Measurements from ENCODE around the gene NSG1.
"Not testable (repeated sequence)": the region's sequence is repeated elsewhere in the genome, so short reads cannot be mapped to it uniquely, and the experiment has no call there.

Gene NSG1

DNA sequence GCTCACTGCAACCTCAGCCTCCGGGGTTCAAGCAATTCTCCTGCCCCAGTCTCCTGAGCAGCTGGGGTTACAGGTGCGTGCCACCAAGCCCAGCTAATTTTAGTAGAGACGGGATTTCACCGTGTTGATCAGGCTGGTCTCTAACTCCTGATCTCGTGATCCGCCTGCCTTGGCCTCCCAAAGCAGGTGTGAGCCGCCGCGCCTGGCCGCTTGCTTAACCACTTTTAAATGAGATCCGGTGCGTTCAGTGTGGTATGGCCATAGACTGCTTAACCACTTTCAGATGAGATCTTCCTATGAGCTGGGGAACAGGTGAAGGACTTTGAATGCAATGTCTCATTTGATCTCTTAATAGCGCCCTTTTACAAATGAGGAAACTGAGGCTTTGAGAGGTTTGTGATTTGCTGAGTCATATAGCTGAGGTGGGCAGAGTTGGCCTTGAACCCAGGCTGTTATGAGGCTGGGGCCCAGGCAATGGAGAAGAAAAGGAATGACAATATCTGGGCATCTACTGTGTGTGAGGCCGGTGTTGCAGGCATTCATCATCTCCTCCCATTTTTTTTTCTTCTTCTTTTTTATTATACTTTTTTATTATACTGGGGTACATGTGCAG is 41.9 kb upstream of the NSG1 start:
- DNase-seq (ENCODE audit: low read depth) = no peak
- no peak overlapping the region for H3K4me3 ChIP-seq (ENCODE audit: control insufficient read depth, low read depth, low read length)
- TF ChIP-seq, protein P1, sequence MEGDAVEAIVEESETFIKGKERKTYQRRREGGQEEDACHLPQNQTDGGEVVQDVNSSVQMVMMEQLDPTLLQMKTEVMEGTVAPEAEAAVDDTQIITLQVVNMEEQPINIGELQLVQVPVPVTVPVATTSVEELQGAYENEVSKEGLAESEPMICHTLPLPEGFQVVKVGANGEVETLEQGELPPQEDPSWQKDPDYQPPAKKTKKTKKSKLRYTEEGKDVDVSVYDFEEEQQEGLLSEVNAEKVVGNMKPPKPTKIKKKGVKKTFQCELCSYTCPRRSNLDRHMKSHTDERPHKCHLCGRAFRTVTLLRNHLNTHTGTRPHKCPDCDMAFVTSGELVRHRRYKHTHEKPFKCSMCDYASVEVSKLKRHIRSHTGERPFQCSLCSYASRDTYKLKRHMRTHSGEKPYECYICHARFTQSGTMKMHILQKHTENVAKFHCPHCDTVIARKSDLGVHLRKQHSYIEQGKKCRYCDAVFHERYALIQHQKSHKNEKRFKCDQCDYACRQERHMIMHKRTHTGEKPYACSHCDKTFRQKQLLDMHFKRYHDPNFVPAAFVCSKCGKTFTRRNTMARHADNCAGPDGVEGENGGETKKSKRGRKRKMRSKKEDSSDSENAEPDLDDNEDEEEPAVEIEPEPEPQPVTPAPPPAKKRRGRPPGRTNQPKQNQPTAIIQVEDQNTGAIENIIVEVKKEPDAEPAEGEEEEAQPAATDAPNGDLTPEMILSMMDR (conservative IDR thresholded peaks at IDR 0.05; ENCODE audit: control insufficient read depth, insufficient read depth, low read depth, low read length) = no peak

DNA sequence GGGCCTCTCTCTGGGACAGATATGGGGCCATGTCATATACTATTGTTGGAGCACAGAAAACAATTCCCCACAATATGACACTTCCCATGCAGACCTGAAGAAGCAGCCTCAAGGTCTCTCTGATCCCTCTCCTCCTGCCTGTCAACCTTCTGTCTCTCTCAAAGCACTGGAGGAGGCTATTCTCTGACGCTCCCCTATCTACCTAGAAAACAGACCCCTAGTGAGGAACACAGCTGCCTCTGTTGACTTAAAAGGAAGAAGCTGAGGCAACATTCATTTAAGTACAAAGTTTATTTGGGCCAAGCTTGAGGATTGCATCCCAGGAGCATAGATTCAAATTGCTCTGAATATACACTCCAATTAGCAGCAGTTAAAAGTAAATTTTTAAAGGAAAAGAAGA is 39.3 kb upstream of the NSG1 start:
- no peak for DNase-seq (ENCODE audit: low read depth)
- TF ChIP-seq, protein P1 (conservative IDR thresholded peaks at IDR 0.05; ENCODE audit: control insufficient read depth, insufficient read depth, low read depth, low read length) = no peak
- no peak overlapping the region for H3K4me3 ChIP-seq (ENCODE audit: control insufficient read depth, low read depth, low read length)

DNA sequence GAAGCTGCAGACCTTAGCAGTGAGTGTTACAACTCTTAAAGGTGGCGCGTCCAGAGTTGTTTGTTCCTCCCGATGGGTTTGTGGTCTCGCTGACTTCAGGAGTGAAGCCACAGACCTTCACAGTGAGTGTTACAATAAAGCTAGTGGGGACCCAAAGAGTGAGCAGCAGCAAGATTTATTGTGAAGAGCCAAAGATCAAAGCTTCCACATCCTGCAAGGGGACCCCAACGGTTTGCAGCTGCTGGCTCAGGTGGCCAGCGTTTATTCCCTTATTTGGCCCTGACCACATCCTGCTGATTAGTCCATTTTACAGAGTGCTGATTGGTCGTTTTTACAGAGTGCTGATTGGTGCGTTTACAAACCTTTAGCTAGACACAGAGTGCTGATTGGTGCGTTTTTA is 38.3 kb upstream of the NSG1 start:
- not testable (repeated sequence) for DNase-seq (ENCODE audit: low read depth)

DNA sequence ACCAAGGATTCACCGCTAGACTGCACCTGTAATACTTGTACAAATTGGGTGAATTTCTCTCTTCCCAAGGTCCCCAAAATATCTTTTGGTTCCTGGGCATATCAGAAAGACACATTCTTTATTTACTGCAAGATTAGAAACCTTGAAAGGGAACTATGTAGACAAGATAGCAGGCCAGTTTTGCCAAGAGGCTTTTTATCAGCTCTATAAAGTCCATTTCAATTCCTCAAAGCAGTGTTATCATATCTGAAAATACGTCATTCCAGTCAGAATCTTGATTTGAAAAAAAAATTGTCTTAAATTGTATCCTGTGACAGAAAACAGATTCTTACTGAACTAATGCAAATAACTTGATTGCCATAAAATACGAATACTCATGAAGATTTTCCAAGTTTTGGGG is 37.0 kb upstream of the NSG1 start:
- no peak for DNase-seq (ENCODE audit: low read depth)
- no peak overlapping the region for H3K4me3 ChIP-seq (ENCODE audit: control insufficient read depth, low read depth, low read length)
- TF ChIP-seq, protein P1 (conservative IDR thresholded peaks at IDR 0.05; ENCODE audit: control insufficient read depth, insufficient read depth, low read depth, low read length) = no peak

More for the DNA sequence above, 38.3 kb upstream of the NSG1 start:
- H3K4me3 ChIP-seq (ENCODE audit: control insufficient read depth, low read depth, low read length) = not testable (repeated sequence)

DNA sequence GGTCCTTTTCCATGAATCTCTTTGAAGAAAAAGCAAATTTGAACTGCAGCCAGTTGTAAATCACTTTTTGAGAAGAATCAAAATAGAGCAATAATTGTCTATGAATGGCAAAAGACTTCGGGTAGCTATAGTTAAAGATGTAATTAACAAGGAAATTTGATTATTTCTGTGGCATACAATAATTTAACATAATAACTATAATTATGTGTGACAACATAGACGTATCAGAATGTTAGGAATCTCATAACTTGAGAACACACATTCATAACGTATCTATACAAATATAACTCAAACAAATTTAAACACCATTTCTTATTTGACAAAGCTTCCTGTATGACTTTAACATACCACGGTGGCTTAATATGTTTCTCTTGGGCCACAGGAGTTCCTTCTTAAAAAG is 36.0 kb upstream of the NSG1 start:
- no peak for DNase-seq (ENCODE audit: low read depth)
- TF ChIP-seq, protein P1 (conservative IDR thresholded peaks at IDR 0.05; ENCODE audit: control insufficient read depth, insufficient read depth, low read depth, low read length) = no peak
- H3K4me3 ChIP-seq (ENCODE audit: control insufficient read depth, low read depth, low read length) = no peak overlapping the region

DNA sequence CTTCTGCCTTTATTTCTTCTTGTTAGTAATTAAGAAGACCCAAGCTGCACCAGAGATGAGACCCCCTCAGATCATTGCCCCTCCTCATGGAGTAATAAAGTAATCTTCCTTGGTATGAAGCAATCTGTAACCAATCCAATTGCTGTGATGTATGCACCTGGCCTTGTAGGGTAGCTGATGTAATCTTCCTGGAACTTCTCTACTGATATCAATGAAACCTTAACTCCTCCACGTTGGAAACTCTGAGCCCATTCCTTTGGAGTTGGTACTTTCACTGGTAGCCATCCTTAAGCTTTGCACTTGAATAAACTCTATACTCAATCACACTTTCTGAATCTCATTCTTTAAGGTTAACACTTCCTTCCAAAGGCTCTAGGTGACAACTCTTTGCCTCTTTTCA is 31.6 kb upstream of the NSG1 start:
- TF ChIP-seq, protein P1 (conservative IDR thresholded peaks at IDR 0.05; ENCODE audit: control insufficient read depth, insufficient read depth, low read depth, low read length) = no peak
- no peak for DNase-seq (ENCODE audit: low read depth)
- no peak overlapping the region for H3K4me3 ChIP-seq (ENCODE audit: control insufficient read depth, low read depth, low read length)

DNA sequence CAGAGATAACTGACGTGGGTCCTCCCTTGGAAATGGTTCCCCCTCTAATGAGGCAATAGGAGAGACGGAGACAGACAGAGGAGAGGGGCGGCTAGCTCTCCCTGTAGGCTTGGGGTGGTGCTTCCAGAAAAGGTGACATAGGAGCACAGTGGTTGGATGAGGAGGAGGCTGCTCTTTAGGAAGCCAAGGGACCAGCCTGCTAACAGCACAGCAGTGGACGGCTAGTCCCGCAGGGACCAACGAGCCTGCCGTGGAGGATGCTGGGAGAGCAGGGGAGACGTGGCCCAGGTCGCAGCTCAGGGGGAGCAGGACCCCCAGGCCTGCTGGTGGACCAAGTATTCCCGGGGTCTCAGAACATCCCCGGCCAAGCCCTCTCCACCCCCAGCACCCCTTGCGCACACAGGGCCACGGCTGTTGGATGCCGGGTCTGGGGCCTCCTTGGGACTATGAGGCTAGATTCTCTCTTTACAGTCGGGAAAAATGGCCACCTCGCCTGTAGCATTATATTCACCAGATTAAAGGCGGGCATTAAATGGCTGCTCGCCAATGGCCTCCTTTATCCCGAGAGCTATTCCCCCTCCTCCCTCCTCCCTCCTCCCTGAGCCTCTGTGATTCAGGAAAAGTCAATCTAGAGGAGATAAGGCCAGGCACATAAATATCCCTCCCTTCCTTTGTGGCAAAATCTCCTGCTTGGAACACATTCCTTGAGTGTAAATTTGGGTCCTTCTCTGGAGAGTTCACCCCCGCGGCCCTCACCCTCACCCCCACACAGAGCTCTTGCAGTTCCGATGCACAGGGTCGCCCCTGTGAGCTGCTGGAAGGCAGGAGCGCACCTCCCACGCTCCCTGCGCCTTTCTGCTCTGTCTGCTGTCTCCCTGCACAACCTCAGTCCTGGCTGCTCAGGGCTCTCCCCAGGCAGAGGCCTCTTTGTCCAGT is 30.5 kb upstream of the NSG1 start:
- TF ChIP-seq, protein P1 (conservative IDR thresholded peaks at IDR 0.05; ENCODE audit: control insufficient read depth, insufficient read depth, low read depth, low read length) = no peak
- DNase-seq (ENCODE audit: low read depth) = no peak
- H3K4me3 ChIP-seq (ENCODE audit: control insufficient read depth, low read depth, low read length) = no peak overlapping the region
